Measurements from ENCODE around the gene STAMBPL1. TPM values are rescaled to one million over a fixed set of nuclear protein-coding genes. Genes with fewer than 3 reads are reported as not detected.
A peak's percentile ranks its signal among the peaks of the same experiment; 100 is the strongest.
"Not testable (repeated sequence)": the region's sequence is repeated elsewhere in the genome, so short reads cannot be mapped to it uniquely, and the experiment has no call there.

STAMBPL1 gene
- total RNA-seq, 1 donor from 2014 or later = 2.9 TPM

- no peak for DNase-seq (ENCODE audit: low spot score)
- intact Hi-C loops (cut with DNase I) = no loop called here
These were observed 26.7 kb upstream of the STAMBPL1 start for GRCh38 chr10:88853155-88853881.

- intact Hi-C loops (cut with DNase I) = no loop called here
- DNase-seq (ENCODE audit: low spot score) = no peak
These were observed 25.4 kb upstream of the STAMBPL1 start for GRCh38 chr10:88854684-88855083.

DNA sequence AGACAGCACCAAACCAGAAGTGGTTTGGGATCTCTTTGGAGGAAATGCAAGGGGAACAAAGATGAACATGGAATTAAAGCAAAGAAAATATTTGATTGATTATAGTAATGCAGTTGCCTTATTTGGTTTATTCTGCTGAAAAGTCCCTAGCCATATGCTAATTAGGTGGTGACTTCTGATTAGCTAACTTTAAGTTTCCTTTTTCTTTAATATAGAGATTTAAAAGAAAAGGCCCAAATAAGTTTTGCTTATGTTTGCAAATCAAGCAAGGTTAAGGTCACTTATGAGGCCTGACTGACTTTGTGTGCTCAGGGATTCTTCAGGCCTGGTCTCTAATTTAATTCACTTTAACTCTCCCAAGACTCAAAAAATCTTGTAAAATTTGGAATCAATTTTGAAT is 22.2 kb upstream of the STAMBPL1 start:
- intact Hi-C loops (cut with DNase I) = no loop called here
- DNase-seq (ENCODE audit: low spot score) = no peak

GRCh38 chr10:88858491-88858890 is 21.6 kb upstream of the STAMBPL1 start:
- no peak for DNase-seq (ENCODE audit: low spot score)
- intact Hi-C loops (cut with DNase I) = no loop called here

DNA sequence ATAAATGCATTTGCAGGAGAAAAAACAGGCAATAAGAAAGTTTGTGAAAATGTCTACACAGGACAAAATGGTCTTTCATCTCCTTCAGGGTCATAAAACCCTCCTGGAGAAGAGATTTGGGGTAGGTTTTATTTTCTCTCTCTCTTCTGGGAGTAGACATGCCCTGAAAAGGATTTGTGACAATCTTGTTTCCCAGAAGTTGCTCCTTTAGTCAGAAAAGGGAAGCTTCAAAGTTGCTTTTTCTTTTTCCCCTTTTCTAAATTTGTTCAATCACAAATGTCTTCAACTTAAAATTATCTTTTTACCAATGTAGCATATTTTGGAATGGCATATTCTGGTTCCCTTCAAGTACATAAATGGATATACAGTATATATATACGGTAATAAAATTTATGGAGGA is 19.0 kb upstream of the STAMBPL1 start:
- DNase-seq (ENCODE audit: low spot score) = no peak
- intact Hi-C loops (cut with DNase I) = no loop called here

DNA sequence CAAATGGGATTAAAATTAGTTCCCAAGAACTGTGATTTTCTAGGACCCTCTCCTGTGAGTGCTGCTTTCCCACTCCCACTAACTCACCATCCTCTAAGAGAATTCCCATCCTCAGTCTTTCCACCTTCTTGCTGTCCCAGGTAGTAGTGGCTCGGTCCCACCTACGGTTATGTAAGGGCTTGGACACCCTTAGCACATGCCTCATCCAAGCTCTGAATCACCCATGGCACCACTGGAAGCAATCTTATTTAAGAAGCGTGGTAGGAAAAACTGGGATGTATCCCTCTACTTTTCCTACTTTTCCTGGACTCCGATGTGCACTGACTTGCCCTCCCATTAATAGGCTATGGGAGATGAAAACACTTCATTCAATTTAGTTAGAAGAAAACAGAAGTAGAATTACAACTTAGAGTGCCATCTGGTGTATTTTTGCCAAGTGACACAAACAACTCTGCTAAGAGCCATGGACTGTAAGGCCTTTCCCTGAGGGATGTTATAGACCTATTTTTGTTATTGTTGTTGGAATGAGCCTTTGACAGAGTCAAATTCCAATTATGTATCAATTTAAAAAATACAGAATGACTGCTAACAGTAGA is 14.7 kb upstream of the STAMBPL1 start:
- intact Hi-C loops (cut with DNase I) = no loop called here

GRCh38 chr10:88866454-88866853 is 13.6 kb upstream of the STAMBPL1 start:
- no peak for DNase-seq (ENCODE audit: low spot score)
- intact Hi-C loops (cut with DNase I) = no loop called here

More for the DNA sequence above, 14.7 kb upstream of the STAMBPL1 start:
- no peak for DNase-seq (ENCODE audit: low spot score)

- no peak for DNase-seq (ENCODE audit: low spot score)
- intact Hi-C loops (cut with DNase I) = no loop called here
These were observed 10.0 kb upstream of the STAMBPL1 start for GRCh38 chr10:88870089-88870488.

DNA sequence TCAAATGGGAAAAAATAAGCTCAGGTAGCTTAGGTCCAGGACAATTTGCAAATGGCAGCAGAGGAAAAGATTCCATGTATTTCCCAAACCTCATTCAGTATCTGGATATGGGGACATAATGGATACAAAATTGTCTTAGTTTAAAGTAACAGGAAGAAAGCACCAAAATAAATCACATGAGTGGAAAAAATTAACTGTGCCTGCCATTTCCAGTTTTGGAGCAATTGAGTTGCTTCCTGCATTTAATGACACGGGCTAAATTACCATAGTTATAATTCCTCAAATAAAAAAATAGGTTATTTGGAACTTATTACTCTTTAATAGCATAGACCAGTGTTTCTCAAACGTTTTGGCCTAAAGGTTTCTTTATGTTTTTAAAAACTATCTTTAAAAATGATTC is 6.3 kb upstream of the STAMBPL1 start:
- intact Hi-C loops (cut with DNase I) = no loop called here
- no peak for DNase-seq (ENCODE audit: low spot score)

- no peak for DNase-seq (ENCODE audit: low spot score)
- intact Hi-C loops (cut with DNase I) = no loop called here
These were observed 5.8 kb upstream of the STAMBPL1 start for GRCh38 chr10:88874281-88874680.

GRCh38 chr10:88875081-88875480 is 5.0 kb upstream of the STAMBPL1 start:
- intact Hi-C loops (cut with DNase I) = no loop called here
- no peak for DNase-seq (ENCODE audit: low spot score)

DNA sequence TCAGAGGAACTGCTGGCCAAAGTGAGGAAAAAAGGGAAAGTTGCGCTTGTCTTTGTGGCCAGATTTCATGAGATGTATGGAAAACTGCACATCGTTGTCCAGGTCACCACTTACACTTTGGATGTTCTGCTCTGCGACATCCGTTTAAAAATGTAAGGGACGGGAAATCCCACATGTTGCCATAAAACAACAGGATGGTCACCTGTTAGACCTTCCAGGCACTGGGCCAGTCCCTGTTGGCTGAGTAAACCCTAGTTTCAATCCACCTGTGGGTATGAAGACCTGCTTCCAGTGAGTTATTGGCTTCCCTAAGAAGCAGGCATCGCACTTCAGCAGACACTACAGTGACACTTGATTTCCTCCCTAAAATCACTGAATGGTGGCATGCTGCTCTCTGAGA is 2.7 kb upstream of the STAMBPL1 start:
- intact Hi-C loops (cut with DNase I) = no loop called here

GRCh38 chr10:88880282-88881076 is 434 bp downstream of the STAMBPL1 start:
- peak; percentile 92 for DNase-seq (ENCODE audit: low spot score)
- intact Hi-C loops (cut with DNase I) = loop anchor here (2.0 kb wide), 1 partner anchor 46 kb away; no protein-coding TSS in a partner anchor

More for the DNA sequence above, 2.7 kb upstream of the STAMBPL1 start:
- DNase-seq (ENCODE audit: low spot score) = no peak

GRCh38 chr10:88881320-88881719 is 1.3 kb downstream of the STAMBPL1 start:
- intact Hi-C loops (cut with DNase I) = loop anchor here (2.0 kb wide), 1 partner anchor 45 kb away; no protein-coding TSS in a partner anchor

GRCh38 chr10:88881922-88882645 is 2.0 kb downstream of the STAMBPL1 start:
- intact Hi-C loops (cut with DNase I) = loop anchor here (2.0 kb wide), 1 partner anchor 45 kb away; no protein-coding TSS in a partner anchor
- DNase-seq (ENCODE audit: low spot score) = no peak

More at GRCh38 chr10:88881320-88881719, 1.3 kb downstream of the STAMBPL1 start:
- no peak for DNase-seq (ENCODE audit: low spot score)

- DNase-seq (ENCODE audit: low spot score); intact Hi-C loops (cut with DNase I): not testable (repeated sequence)
These were observed 2.8 kb downstream of the STAMBPL1 start for GRCh38 chr10:88882646-88883447.

GRCh38 chr10:88883448-88883809 is 3.4 kb downstream of the STAMBPL1 start:
- DNase-seq (ENCODE audit: low spot score) = no peak
- intact Hi-C loops (cut with DNase I) = no loop called here

- DNase-seq (ENCODE audit: low spot score) = no peak
- intact Hi-C loops (cut with DNase I) = no loop called here
These were observed 6.5 kb downstream of the STAMBPL1 start for GRCh38 chr10:88886557-88886956.
